Gastroesophageal sphincter (tissue), 4 donors: ENCODE results near the gene DOCK2. TPM values are rescaled to one million over a fixed set of nuclear protein-coding genes. Genes with fewer than 3 reads are reported as not detected.

Source experiments
- ATAC-seq: fragments of 150-250 bp; one replicate; pipeline ENCODE4 v1.9.1; 2016; ENCODE audit warnings: mild to moderate bottlenecking, moderate library complexity
- H3K27ac ChIP-seq, 4 donors: fragments of 200-600 bp; sonication (generic) in 3 of 4; 1 replicate in 3 of 4; 2 replicates in 1 of 4; pipeline ENCODE4 v1.5.1; 2016 to 2019
- H3K27me3 ChIP-seq: fragments of 200-600 bp; sonication (generic); one replicate; pipeline ENCODE4 v1.5.1; 2019
- H3K36me3 ChIP-seq, 2 donors: fragments of 200-600 bp; sonication (generic); one replicate each; pipeline ENCODE4 v1.5.1; 2019; ENCODE audit warnings: control low read depth in 1 of 2
- H3K4me1 ChIP-seq, 3 donors: fragments of 200-600 bp; sonication (generic); 1 replicate in 2 of 3; 2 replicates in 1 of 3; pipeline ENCODE4 v1.5.1; 2016 to 2019; ENCODE audit warnings: control low read depth in 2 of 3
- H3K4me3 ChIP-seq, 2 donors: fragments of 200-600 bp; sonication (generic); one replicate each; pipeline ENCODE4 v1.5.1; 2019; ENCODE audit warnings: mild to moderate bottlenecking in 1 of 2, moderate library complexity in 1 of 2
- H3K9me3 ChIP-seq, 3 donors: fragments of 200-600 bp; sonication (generic); one replicate each; pipeline ENCODE4 v1.5.1; 2017 to 2019; ENCODE audit warnings: control low read depth in 2 of 3
- CTCF ChIP-seq, 4 experiments: fragments of 200-600 bp in 2 of 4; fragments of 450-650 bp in 2 of 4; sonication (generic) in 1 of 4; IDR thresholded peaks; one replicate each; pipeline ENCODE4 v1.5.1; 2017 to 2019; ENCODE audit warnings: antibody characterized with exemption in 4 of 4, mild to moderate bottlenecking in 2 of 4, moderate library complexity in 2 of 4
- EP300 ChIP-seq: sonication (generic); formaldehyde crosslinking; IDR thresholded peaks from one replicate; pipeline ENCODE4 v1.6.1; 2017; ENCODE audit warnings: antibody characterized with exemption, mild to moderate bottlenecking
- POLR2A ChIP-seq, 2 donors: fragments of 450-650 bp; IDR thresholded peaks; one replicate each; pipeline ENCODE4 v1.6.1; 2017; ENCODE audit warnings: antibody characterized with exemption in 2 of 2, mild to moderate bottlenecking in 2 of 2, moderate library complexity in 1 of 2
- POLR2AphosphoS5 ChIP-seq: sonication (generic); formaldehyde crosslinking; IDR thresholded peaks from one replicate; pipeline ENCODE4 v1.6.1; 2017; ENCODE audit warnings: antibody characterized with exemption
- WGBS, 2 donors: methylation state at CpG; one replicate each; pipeline ENCODE4 v1.1.5; 2018; ENCODE audit warnings: low coverage in 1 of 2; 5-methylcytosine and 5-hydroxymethylcytosine counted together
- total RNA-seq, 4 donors: library from RNA; depleted of rRNA; stranded (reverse); fragments of >200 nt; gene quantifications; one replicate each; pipeline ENCODE4 v1.1.0, GENCODE V29; 2016

DOCK2 gene
- total RNA-seq, 4 donors from 2014 or later = 9.3 to 20.6 (median 11.8) TPM

- Histone ChIP-seq H3K27me3 (peaks cover 29% of the 10 kb centered on the region), H3K36me3 (no peaks in the 10 kb centered on the region), H3K27ac (no peak overlapping the region), H3K4me3 (no peak overlapping the region), H3K9me3 (no peaks in the 10 kb centered on the region), H3K4me1 (no peaks in the 10 kb centered on the region)
- TF ChIP-seq POLR2AphosphoS5 (no peak), EP300 (no peak), POLR2A (IDR thresholded peaks at IDR 0.05) (no peak)
- ATAC-seq = no peak
Observed at GRCh38 chr5:169956756-169957155, 319.7 kb downstream of the DOCK2 start.

GRCh38 chr5:169958278-169958677, 321.2 kb downstream of the DOCK2 start:
- no peak for ATAC-seq
- Histone ChIP-seq H3K27ac (no peak overlapping the region), H3K4me3 (no peak overlapping the region), H3K27me3 (peaks cover 23% of the 10 kb centered on the region), H3K9me3 (no peaks in the 10 kb centered on the region), H3K4me1 (no peaks in the 10 kb centered on the region), H3K36me3 (no peaks in the 10 kb centered on the region)
- 63 to 67% methylated on average over 3 of the region's 3 CpGs for WGBS, 2 donors
- TF ChIP-seq EP300 (no peak), CTCF (IDR thresholded peaks at IDR 0.05) (no peak), POLR2AphosphoS5 (no peak), POLR2A (IDR thresholded peaks at IDR 0.05) (no peak)

- Histone ChIP-seq H3K27me3 (peaks cover 6% of the 10 kb centered on the region), H3K27ac (no peak overlapping the region), H3K4me3 (no peak overlapping the region), H3K9me3 (no peaks in the 10 kb centered on the region), H3K36me3 (no peaks in the 10 kb centered on the region), H3K4me1 (no peaks in the 10 kb centered on the region)
- TF ChIP-seq EP300 = no peak
- TF ChIP-seq CTCF (IDR thresholded peaks at IDR 0.05) = no peak
- TF ChIP-seq POLR2A (IDR thresholded peaks at IDR 0.05) = no peak
- TF ChIP-seq POLR2AphosphoS5 = no peak
- WGBS, 2 donors = 79 to 100% methylated on average over 1 to 2 of the region's 2 CpGs
- ATAC-seq = no peak
Observed at GRCh38 chr5:169960659-169961058, 323.6 kb downstream of the DOCK2 start.

- TF ChIP-seq POLR2A (IDR thresholded peaks at IDR 0.05) = no peak
- TF ChIP-seq CTCF (IDR thresholded peaks at IDR 0.05) = no peak
- TF ChIP-seq POLR2AphosphoS5 = no peak
- no peak for TF ChIP-seq EP300
- Histone ChIP-seq H3K36me3 (no peaks in the 10 kb centered on the region), H3K9me3 (no peaks in the 10 kb centered on the region), H3K27ac (no peak overlapping the region), H3K4me3 (no peak overlapping the region), H3K27me3 (peaks cover 5% of the 10 kb centered on the region), H3K4me1 (no peaks in the 10 kb centered on the region)
- WGBS, 2 donors = 30 to 36% methylated on average over 2 of the region's 5 CpGs
- ATAC-seq = no peak
Observed at GRCh38 chr5:169964246-169964645, 327.2 kb downstream of the DOCK2 start.

GRCh38 chr5:169970339-169970738, 333.3 kb downstream of the DOCK2 start:
- Histone ChIP-seq H3K27me3 (peaks cover 27% of the 10 kb centered on the region), H3K27ac (no peak overlapping the region), H3K4me1 (no peaks in the 10 kb centered on the region), H3K9me3 (no peaks in the 10 kb centered on the region), H3K36me3 (no peaks in the 10 kb centered on the region), H3K4me3 (no peak overlapping the region)
- no peak for ATAC-seq
- no peak for TF ChIP-seq EP300
- no peak for TF ChIP-seq POLR2A (IDR thresholded peaks at IDR 0.05)
- TF ChIP-seq CTCF (IDR thresholded peaks at IDR 0.05) = no peak
- TF ChIP-seq POLR2AphosphoS5 = no peak
